Measurements from ENCODE around the gene DYNLL2. TPM values are rescaled to one million over a fixed set of nuclear protein-coding genes. Genes with fewer than 3 reads are reported as not detected.

DYNLL2 gene
- total RNA-seq, 4 donors from 2014 or later: 6.1 to 37.8 (median 23.2) TPM

- H3K27ac ChIP-seq: no peak overlapping the region
- H3K4me3 ChIP-seq: no peak overlapping the region
- intact Hi-C loops (cut with DNase I; ENCODE audit: low total_unique reads): no loop called here
- no peaks in the 10 kb centered on the region for H3K27me3 ChIP-seq
- no peaks in the 10 kb centered on the region for H3K36me3 ChIP-seq
- TF ChIP-seq POLR2A (IDR thresholded peaks at IDR 0.05): no peak
- no peak for TF ChIP-seq CTCF (IDR thresholded peaks at IDR 0.05)
- no peak for DNase-seq
- no peaks in the 10 kb centered on the region for H3K4me1 ChIP-seq
- no peaks in the 10 kb centered on the region for H3K9me3 ChIP-seq
Observed at GRCh38 chr17:58052407-58052806, 30.8 kb upstream of the DYNLL2 start.

GRCh38 chr17:58052945-58053715, 30.1 kb upstream of the DYNLL2 start:
- no peaks in the 10 kb centered on the region for H3K4me1 ChIP-seq
- intact Hi-C loops (cut with DNase I; ENCODE audit: low total_unique reads): no loop called here
- H3K36me3 ChIP-seq: no peaks in the 10 kb centered on the region
- H3K4me3 ChIP-seq: no peak overlapping the region
- TF ChIP-seq POLR2A (IDR thresholded peaks at IDR 0.05) (no peak), CTCF (IDR thresholded peaks at IDR 0.05) (no peak)
- no peaks in the 10 kb centered on the region for H3K9me3 ChIP-seq
- H3K27ac ChIP-seq: no peak overlapping the region
- H3K27me3 ChIP-seq: no peaks in the 10 kb centered on the region
- no peak for DNase-seq

- no peaks in the 10 kb centered on the region for H3K36me3 ChIP-seq
- intact Hi-C loops (cut with DNase I; ENCODE audit: low total_unique reads): no loop called here
- no peaks in the 10 kb centered on the region for H3K9me3 ChIP-seq
- TF ChIP-seq POLR2A (IDR thresholded peaks at IDR 0.05) (no peak), CTCF (IDR thresholded peaks at IDR 0.05) (no peak)
- no peaks in the 10 kb centered on the region for H3K27me3 ChIP-seq
- DNase-seq: no peak
- no peak overlapping the region for H3K27ac ChIP-seq
- H3K4me3 ChIP-seq: no peak overlapping the region
- H3K4me1 ChIP-seq: no peaks in the 10 kb centered on the region
Observed at GRCh38 chr17:58054641-58055040, 28.6 kb upstream of the DYNLL2 start.

- Histone ChIP-seq H3K27me3 (no peaks in the 10 kb centered on the region), H3K36me3 (no peaks in the 10 kb centered on the region), H3K9me3 (no peaks in the 10 kb centered on the region), H3K27ac (no peak overlapping the region), H3K4me3 (no peak overlapping the region), H3K4me1 (no peaks in the 10 kb centered on the region)
- DNase-seq: no peak
- no peak for TF ChIP-seq CTCF (IDR thresholded peaks at IDR 0.05)
- TF ChIP-seq POLR2A (IDR thresholded peaks at IDR 0.05): no peak
- intact Hi-C loops (cut with DNase I; ENCODE audit: low total_unique reads): no loop called here
Observed at GRCh38 chr17:58056476-58056875, 26.7 kb upstream of the DYNLL2 start.

GRCh38 chr17:58059141-58059540, 24.1 kb upstream of the DYNLL2 start:
- Histone ChIP-seq H3K9me3 (no peaks in the 10 kb centered on the region), H3K36me3 (no peaks in the 10 kb centered on the region), H3K4me3 (no peak overlapping the region), H3K27ac (no peak overlapping the region), H3K4me1 (no peaks in the 10 kb centered on the region), H3K27me3 (no peaks in the 10 kb centered on the region)
- TF ChIP-seq POLR2A (IDR thresholded peaks at IDR 0.05) (no peak), CTCF (IDR thresholded peaks at IDR 0.05) (no peak)
- no peak for DNase-seq
- intact Hi-C loops (cut with DNase I; ENCODE audit: low total_unique reads): no loop called here

Data from uterus (tissue), 4 donors.